ENCODE data around the gene RUNX2. TPM values are rescaled to one million over a fixed set of nuclear protein-coding genes. Genes with fewer than 3 reads are reported as not detected.

The RUNX2 gene
- total and polyA plus RNA-seq, 8 donors: 0.09 to 3.8 (median 0.35) TPM

- TF ChIP-seq, protein P1, sequence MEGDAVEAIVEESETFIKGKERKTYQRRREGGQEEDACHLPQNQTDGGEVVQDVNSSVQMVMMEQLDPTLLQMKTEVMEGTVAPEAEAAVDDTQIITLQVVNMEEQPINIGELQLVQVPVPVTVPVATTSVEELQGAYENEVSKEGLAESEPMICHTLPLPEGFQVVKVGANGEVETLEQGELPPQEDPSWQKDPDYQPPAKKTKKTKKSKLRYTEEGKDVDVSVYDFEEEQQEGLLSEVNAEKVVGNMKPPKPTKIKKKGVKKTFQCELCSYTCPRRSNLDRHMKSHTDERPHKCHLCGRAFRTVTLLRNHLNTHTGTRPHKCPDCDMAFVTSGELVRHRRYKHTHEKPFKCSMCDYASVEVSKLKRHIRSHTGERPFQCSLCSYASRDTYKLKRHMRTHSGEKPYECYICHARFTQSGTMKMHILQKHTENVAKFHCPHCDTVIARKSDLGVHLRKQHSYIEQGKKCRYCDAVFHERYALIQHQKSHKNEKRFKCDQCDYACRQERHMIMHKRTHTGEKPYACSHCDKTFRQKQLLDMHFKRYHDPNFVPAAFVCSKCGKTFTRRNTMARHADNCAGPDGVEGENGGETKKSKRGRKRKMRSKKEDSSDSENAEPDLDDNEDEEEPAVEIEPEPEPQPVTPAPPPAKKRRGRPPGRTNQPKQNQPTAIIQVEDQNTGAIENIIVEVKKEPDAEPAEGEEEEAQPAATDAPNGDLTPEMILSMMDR (IDR thresholded peaks at IDR 0.05): no peak
- H3K9me3 ChIP-seq: no peaks in the 10 kb centered on the region
- peak overlapping the region in 2 of 4 donors; percentile 51 to 60 for H3K27ac ChIP-seq
- intact Hi-C loops (cut with DNase I): no loop called here
- no peak overlapping the region for H3K4me3 ChIP-seq
- H3K36me3 ChIP-seq: no peaks in the 10 kb centered on the region
- ATAC-seq: peak in 3 of 4 donors; percentile 73 to 87 (median 81)
- 25 to 38% methylated on average over 4 of the region's 4 CpGs for WGBS, 2 donors
- DNase-seq: no peak
- no peaks in the 10 kb centered on the region for H3K4me1 ChIP-seq
- FAIRE-seq: no peak
- H3K27me3 ChIP-seq: no peaks in the 10 kb centered on the region
These were observed 262.1 kb downstream of the RUNX2 start for GRCh38 chr6:45590226-45590625.

GRCh38 chr6:45590696-45591184 lies 262.6 kb downstream of the RUNX2 start:
- Histone ChIP-seq H3K36me3 (no peaks in the 10 kb centered on the region), H3K27me3 (no peaks in the 10 kb centered on the region), H3K4me3 (no peak overlapping the region), H3K4me1 (no peaks in the 10 kb centered on the region), H3K9me3 (no peaks in the 10 kb centered on the region), H3K27ac (peak overlapping the region in 2 of 4 donors; percentile 51 to 60)
- intact Hi-C loops (cut with DNase I): no loop called here
- FAIRE-seq: no peak
- TF ChIP-seq, protein P1 (IDR thresholded peaks at IDR 0.05): no peak
- no peak for DNase-seq
- 71 to 74% methylated on average over 7 of the region's 7 CpGs for WGBS, 2 donors
- peak in 2 of 4 donors; percentile 28 to 30 for ATAC-seq

- ATAC-seq (peak in 1 of 4 donors; percentile 19), DNase-seq (no peak), FAIRE-seq (no peak)
- H3K27me3 ChIP-seq: no peaks in the 10 kb centered on the region
- no peaks in the 10 kb centered on the region for H3K9me3 ChIP-seq
- H3K27ac ChIP-seq: peak overlapping the region in 2 of 4 donors; percentile 51 to 60
- no peaks in the 10 kb centered on the region for H3K4me1 ChIP-seq
- H3K36me3 ChIP-seq: no peaks in the 10 kb centered on the region
- intact Hi-C loops (cut with DNase I): no loop called here
- H3K4me3 ChIP-seq: no peak overlapping the region
- TF ChIP-seq, protein P1 (IDR thresholded peaks at IDR 0.05): no peak
- 75 to 83% methylated on average over 1 of the region's 1 CpG for WGBS, 2 donors
These were observed 263.2 kb downstream of the RUNX2 start for GRCh38 chr6:45591306-45591705.

GRCh38 chr6:45591890-45592289 lies 263.8 kb downstream of the RUNX2 start:
- Histone ChIP-seq H3K27ac (no peak overlapping the region), H3K4me3 (no peak overlapping the region), H3K36me3 (no peaks in the 10 kb centered on the region), H3K4me1 (no peaks in the 10 kb centered on the region), H3K9me3 (no peaks in the 10 kb centered on the region), H3K27me3 (no peaks in the 10 kb centered on the region)
- TF ChIP-seq, protein P1 (IDR thresholded peaks at IDR 0.05): no peak
- WGBS, 2 donors: 53 to 56% methylated on average over 5 of the region's 5 CpGs
- intact Hi-C loops (cut with DNase I): no loop called here
- no peak for DNase-seq
- FAIRE-seq: no peak
- ATAC-seq: no peak

DNA sequence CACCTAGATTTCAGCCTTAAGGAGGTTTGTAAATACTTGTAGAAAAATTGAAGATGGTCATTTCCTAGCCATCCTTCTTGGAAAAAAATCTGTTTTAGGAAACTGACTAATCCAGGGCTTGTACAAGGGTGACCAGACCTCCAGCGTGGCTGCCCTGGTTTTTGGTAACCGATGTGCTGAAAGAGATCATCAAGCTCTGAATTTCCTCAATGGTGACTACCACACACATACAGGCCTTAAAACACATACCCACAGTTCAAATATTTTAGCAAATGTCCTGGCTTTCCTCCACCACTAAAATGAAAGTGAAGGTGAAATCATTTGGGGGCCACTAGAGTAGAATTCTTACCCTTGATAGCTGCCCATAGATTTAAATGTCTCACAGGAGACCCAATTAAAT lies 264.9 kb downstream of the RUNX2 start:
- no peak for FAIRE-seq
- WGBS, 2 donors: 84 to 88% methylated on average over 2 of the region's 2 CpGs

More for the DNA sequence above, 264.9 kb downstream of the RUNX2 start:
- Histone ChIP-seq H3K4me3 (no peak overlapping the region), H3K36me3 (no peaks in the 10 kb centered on the region), H3K27me3 (no peaks in the 10 kb centered on the region), H3K4me1 (no peaks in the 10 kb centered on the region), H3K9me3 (no peaks in the 10 kb centered on the region), H3K27ac (no peak overlapping the region)
- TF ChIP-seq, protein P1 (IDR thresholded peaks at IDR 0.05): no peak
- ATAC-seq (no peak), DNase-seq (no peak)
- intact Hi-C loops (cut with DNase I): no loop called here

Measured in pancreas (tissue), 10 donors.